AG04449 (cell line): ENCODE data around the gene MACROH2A1.

Source experiments
- CTCF ChIA-PET: fragments of 350-600 bp; formaldehyde crosslinking; extraction: SDS; loops from one replicate; lab custom pipeline; 2021; ENCODE audit warnings: antibody characterized with exemption; lab: Yijun Ruan, JAX
- POLR2A ChIA-PET: fragments of 400-600, 350-600 bp; formaldehyde crosslinking; extraction: SDS; loops from one replicate; lab custom pipeline; 2020; ENCODE audit warnings: antibody characterized with exemption, inconsistent platforms; lab: Yijun Ruan, JAX
- DNase-seq: peaks from one replicate; pipeline ENCODE4 v3.0.0-alpha.2; 2010; ENCODE audit warnings: low read depth, low spot score
- H3K4me3 ChIP-seq: 2 replicates; pipeline ENCODE4 v1.5.1; 2011; ENCODE audit warnings: low read depth, mild to moderate bottlenecking, control low read depth, low read length
- TF ChIP-seq, protein P1 (sequence below): IDR thresholded peaks from one replicate; pipeline ENCODE4 v1.5.1; 2011; ENCODE audit warnings: mild to moderate bottlenecking, moderate library complexity, low read length, control low read depth, inconsistent platforms; ENCODE audit not compliant: insufficient read depth; ENCODE audit errors: missing control alignments

The MACROH2A1 gene

DNA sequence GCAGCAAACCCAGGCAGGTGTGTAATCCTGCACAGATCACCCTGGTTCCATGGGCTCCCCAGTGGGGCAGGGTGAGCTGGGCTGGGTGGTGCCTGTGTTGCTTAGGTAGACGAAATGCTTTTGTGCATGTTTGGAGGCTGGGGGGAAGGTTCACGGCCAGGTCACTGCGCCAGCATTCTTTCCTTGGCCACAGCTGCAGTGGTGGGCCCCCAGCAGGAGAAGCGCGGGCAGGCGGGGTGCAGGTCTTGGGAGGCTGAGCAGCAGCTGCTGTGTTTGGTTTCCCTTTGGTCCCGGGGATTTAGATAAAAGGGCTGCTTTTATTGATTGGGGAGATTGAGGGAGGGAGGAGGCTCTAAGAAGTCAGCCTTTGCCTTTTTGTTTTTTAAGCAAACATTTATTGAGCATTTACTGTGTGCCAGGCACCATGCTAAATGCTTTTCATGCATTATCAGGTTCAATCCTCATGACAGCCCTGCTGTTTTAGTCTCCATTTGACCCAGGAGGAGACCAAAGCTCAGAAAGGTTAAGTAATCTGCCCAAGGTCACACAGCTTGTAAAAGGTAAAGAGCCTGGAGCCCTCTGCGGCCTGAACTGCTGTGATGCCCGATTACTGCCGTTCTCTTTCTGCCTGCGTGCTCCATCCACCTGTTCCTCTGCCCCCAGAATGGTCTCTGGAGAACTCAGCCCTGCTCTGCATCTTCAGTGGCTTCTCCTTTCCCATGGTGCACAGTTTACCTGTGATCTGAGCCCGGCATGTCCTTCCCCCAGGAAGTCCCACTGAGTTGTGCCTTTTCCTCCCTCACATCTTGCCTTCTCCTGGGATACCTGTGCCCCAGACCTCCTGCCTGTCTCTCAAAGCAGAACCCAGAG is 94.4 kb downstream of the MACROH2A1 start:
- no peak overlapping the region for H3K4me3 ChIP-seq
- TF ChIP-seq, protein P1, sequence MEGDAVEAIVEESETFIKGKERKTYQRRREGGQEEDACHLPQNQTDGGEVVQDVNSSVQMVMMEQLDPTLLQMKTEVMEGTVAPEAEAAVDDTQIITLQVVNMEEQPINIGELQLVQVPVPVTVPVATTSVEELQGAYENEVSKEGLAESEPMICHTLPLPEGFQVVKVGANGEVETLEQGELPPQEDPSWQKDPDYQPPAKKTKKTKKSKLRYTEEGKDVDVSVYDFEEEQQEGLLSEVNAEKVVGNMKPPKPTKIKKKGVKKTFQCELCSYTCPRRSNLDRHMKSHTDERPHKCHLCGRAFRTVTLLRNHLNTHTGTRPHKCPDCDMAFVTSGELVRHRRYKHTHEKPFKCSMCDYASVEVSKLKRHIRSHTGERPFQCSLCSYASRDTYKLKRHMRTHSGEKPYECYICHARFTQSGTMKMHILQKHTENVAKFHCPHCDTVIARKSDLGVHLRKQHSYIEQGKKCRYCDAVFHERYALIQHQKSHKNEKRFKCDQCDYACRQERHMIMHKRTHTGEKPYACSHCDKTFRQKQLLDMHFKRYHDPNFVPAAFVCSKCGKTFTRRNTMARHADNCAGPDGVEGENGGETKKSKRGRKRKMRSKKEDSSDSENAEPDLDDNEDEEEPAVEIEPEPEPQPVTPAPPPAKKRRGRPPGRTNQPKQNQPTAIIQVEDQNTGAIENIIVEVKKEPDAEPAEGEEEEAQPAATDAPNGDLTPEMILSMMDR, result no peak
- ChIA-PET CTCF (interaction anchor here (1.2 kb wide), 1 partner anchor 27 kb away, joined by 4 read pairs; no protein-coding TSS in a partner anchor), POLR2A (no interaction called here)
- no peak for DNase-seq

DNA sequence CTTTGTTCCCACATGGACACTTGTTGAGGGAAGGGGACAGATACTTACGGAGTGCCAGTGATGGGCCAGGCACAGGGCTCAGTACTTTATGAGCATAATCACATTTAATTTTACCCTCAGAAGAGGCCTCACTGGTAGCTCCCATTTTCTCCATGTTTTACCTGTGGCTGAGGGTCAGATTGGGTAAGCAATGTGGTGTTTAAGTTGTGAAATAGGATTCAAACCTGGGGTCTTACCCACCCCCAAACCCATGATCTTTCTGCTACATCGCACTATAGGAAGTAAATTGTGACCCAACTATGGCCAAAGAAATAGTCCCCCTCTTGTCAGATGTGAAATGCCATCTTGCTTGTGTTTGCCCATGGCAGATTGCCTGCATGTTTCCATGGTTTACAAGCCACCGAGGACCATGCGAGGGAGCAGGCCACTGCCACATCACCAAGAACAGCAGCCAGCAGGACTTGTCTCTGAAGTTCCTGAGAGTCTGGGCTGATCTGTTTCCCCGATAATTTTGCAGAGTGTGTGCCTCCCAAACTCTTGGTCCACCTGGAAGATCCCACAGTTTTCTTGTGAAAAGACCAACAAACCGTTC is 95.4 kb downstream of the MACROH2A1 start:
- no peak overlapping the region for H3K4me3 ChIP-seq
- CTCF ChIA-PET, result interaction anchor here (1.2 kb wide), 1 partner anchor 28 kb away, joined by 4 read pairs; no protein-coding TSS in a partner anchor
- TF ChIP-seq, protein P1, result no peak
- POLR2A ChIA-PET, result no interaction called here
- no peak for DNase-seq

DNA sequence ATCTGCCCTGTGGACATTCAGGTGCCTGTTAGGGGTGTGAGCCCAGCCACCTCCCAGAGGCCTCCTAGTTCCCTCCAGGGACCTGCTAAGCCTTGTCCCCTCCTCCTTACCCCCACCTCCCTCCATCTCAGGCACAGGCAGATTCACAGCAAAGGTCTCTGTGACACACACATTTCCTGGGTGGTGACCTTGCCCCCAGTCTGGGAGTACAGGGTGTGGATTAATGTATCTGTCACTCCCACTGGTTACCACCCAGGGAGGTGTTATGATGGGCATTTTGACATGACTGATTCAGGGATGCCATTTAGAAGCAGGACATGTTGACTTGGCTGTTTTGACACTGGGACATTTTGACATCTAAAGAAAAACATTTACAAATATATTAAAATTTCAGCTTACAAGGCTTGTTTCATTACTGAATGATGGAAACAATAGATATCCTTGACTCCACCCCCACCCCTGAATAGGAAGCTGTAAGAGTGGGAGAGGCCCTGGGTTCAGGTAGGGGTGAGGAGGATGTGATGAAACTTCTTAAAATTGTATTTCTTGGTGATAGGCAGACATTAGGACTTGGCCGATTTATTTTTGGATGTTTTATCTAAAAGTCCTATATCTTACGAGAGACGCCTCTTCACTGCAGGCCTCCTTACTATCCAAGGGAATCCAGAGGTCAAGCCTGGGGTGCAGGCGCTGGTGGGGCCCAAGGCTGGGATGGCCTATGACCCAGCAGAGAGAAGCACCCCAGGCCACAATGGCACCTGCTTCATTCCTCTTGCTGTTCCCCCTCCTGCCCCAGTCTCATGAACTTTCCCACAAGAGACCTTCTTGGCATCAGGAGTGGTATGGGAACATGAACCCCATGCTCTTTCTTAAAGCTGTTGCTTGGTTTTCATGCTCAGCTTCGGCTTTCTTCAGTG is 101.9 kb downstream of the MACROH2A1 start:
- POLR2A ChIA-PET, result no interaction called here
- CTCF ChIA-PET, result no interaction called here
- no peak for DNase-seq

DNA sequence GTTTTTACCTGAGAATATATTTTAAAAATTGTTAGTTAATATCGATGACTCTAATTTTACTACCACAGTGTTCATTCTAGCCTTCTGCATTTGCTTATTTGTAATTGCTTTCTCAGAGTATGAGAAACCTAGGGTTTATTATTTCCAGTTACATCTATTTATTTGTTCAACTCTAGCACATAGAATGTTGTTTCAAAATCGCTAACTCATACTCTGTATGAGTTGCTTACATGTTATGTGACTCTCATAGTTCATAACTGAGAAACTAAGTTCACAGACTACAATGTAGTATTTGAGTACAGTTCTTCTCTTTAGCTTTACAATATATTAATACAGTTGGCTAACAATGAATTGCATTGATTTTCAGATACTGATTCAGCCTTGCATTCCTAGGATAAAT is 103.2 kb downstream of the MACROH2A1 start:
- ChIA-PET POLR2A (no interaction called here), CTCF (no interaction called here)
- H3K4me3 ChIP-seq, result no peak overlapping the region
- no peak for DNase-seq
- TF ChIP-seq, protein P1, result no peak

More for the DNA sequence above, 101.9 kb downstream of the MACROH2A1 start:
- H3K4me3 ChIP-seq, result no peak overlapping the region
- TF ChIP-seq, protein P1, result no peak

DNA sequence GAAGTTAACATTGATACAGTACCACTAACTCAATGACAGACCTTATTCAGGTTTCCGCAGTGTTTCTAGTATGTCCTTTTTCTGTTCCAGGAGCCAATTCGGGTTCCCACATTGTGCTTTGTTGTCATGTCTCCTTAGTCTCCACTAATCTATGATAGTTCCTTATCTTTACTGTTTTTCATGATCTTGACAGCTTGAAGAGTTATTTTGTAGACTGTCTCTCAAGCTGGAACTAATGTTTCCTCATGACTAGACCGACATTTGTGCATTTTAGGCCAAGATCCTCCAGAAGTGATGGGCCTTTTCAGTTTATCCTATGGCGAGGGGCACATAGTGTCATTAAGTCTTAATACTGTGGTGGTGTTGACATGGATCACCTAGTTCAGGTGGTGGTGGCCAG is 104.2 kb downstream of the MACROH2A1 start:
- CTCF ChIA-PET, result no interaction called here
- POLR2A ChIA-PET, result no interaction called here
- DNase-seq, result no peak
- H3K4me3 ChIP-seq, result no peak overlapping the region
- TF ChIP-seq, protein P1, result no peak
